IMR-90 (cell line): ENCODE measurements around the gene SLAMF8.

Experiments used
- CHD1 ChIP-seq: IDR thresholded peaks from 2 replicates; pipeline ENCODE4 v1.6.1; 2012; ENCODE audit warnings: low read depth, low read length, improper control_type of control experiment
- CTCF ChIP-seq: conservative IDR thresholded peaks from 2 replicates; pipeline ENCODE4 v1.5.1; 2012; ENCODE audit warnings: mild to moderate bottlenecking, low read depth, low read length, improper control_type of control experiment
- FOS ChIP-seq: fragments of 150-350 bp; IDR thresholded peaks from 2 replicates; pipeline ENCODE4 v1.6.1; 2016; ENCODE audit warnings: low read depth, low read length
- MAFK ChIP-seq: IDR thresholded peaks from 2 replicates; pipeline ENCODE4 v1.6.1; 2012; ENCODE audit warnings: low read depth, low read length, improper control_type of control experiment
- POLR2A ChIP-seq: IDR thresholded peaks from 2 replicates; pipeline ENCODE4 v1.6.1; 2012; ENCODE audit warnings: mild to moderate bottlenecking, low read depth, low read length
- SMC3 ChIP-seq: fragments of 150-350 bp; IDR thresholded peaks from 2 replicates; pipeline ENCODE4 v1.6.1; 2016; ENCODE audit warnings: low read depth, mild to moderate bottlenecking, antibody characterized with exemption, low read length, moderate library complexity
- USF2 ChIP-seq: fragments of 150-350 bp; IDR thresholded peaks from 2 replicates; pipeline ENCODE4 v1.6.1; 2017; ENCODE audit warnings: mild to moderate bottlenecking, antibody characterized with exemption, low read length, low read depth

- TF ChIP-seq POLR2A (no peak), CTCF (no peak), SMC3 (no peak), MAFK (no peak), FOS (no peak), CHD1 (no peak), USF2 (no peak)
Observed at GRCh38 chr1:159823406-159823805, 3.3 kb upstream of the SLAMF8 start.
